ENCODE results near the gene TSG101.

Gene TSG101

GRCh38 chr11:18449251-18449650 lies 77.5 kb downstream of the TSG101 start:
- Histone ChIP-seq H3K4me1 (ENCODE audit: insufficient read depth, low read length) (no peaks in the 10 kb centered on the region), H3K4me3 (ENCODE audit: low read length) (no peak overlapping the region), H3K9me3 (ENCODE audit: low read length) (no peaks in the 10 kb centered on the region), H3K36me3 (ENCODE audit: insufficient read depth, low read length) (no peaks in the 10 kb centered on the region), H3K27me3 (ENCODE audit: insufficient read depth, low read length) (peaks cover 2% of the 10 kb centered on the region), H2AFZ (ENCODE audit: low read depth, low read length) (no peak overlapping the region)

DNA sequence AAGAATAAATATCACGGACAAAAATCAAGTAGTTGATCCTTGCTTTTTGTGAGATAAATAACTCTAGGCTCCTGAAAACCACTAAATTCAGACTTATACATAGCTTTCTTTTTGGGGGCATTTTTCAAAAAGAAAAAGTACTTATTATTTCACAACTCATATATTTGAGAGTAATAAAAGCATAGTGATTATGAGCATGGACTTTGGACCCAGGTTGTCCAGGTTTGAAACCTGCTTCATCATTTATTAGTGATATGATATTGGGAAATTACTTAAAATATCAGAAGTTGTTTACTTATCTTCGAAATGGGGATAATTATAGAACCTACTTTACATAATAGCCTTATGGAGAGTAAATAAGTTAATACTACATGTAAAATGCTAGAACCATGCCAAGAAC lies 88.1 kb downstream of the TSG101 start:
- H2AFZ ChIP-seq (ENCODE audit: low read depth, low read length) = no peak overlapping the region

More for the DNA sequence above, 88.1 kb downstream of the TSG101 start:
- Histone ChIP-seq H3K4me3 (ENCODE audit: low read length) (no peak overlapping the region), H3K36me3 (ENCODE audit: insufficient read depth, low read length) (no peaks in the 10 kb centered on the region), H3K9me3 (ENCODE audit: low read length) (no peaks in the 10 kb centered on the region), H3K27me3 (ENCODE audit: insufficient read depth, low read length) (no peaks in the 10 kb centered on the region), H3K4me1 (ENCODE audit: insufficient read depth, low read length) (no peaks in the 10 kb centered on the region)

All from neuron (in vitro differentiated cells).